Measurements from ENCODE around the gene DGCR6L.
A peak's percentile ranks its signal among the peaks of the same experiment; 100 is the strongest.
"Not testable (repeated sequence)": the region's sequence is repeated elsewhere in the genome, so short reads cannot be mapped to it uniquely, and the experiment has no call there.

The DGCR6L gene

DNA sequence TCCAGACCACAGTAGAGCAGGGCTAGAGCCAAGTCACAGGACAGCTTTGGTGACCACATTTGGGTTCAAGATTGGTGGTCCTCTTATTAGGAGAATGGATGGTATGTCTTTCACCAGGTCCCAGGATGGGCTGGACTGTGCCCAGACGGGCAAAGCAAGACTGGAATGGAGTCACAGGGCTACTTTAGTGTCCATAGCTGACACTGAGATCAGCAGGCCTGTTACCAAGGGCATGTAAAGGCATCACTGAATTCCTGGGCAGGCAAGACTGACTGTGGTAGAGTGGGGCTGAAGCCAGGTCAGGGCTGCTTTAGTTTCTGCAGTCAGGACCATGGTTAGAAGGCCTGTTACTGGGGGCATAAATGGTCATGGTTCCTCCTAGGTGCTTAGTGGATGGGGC, 6.1 kb upstream of the DGCR6L start:
- not testable (repeated sequence) for H3K9ac ChIP-seq (ENCODE audit: low read length in 5 of 5); H3K27me3 ChIP-seq (ENCODE audit: control insufficient read depth in 5 of 5, insufficient read depth in 4 of 5, low read length in 5 of 5); H3K9me3 ChIP-seq (ENCODE audit: control insufficient read depth in 5 of 5, low read length in 5 of 5); H3K4me3 ChIP-seq (ENCODE audit: low read depth in 1 of 5, low read length in 5 of 5); H3K4me1 ChIP-seq (ENCODE audit: control insufficient read depth in 5 of 5, insufficient read depth in 5 of 5, low read length in 5 of 5); H3K36me3 ChIP-seq (ENCODE audit: control insufficient read depth in 5 of 5, insufficient read depth in 5 of 5, low read length in 5 of 5); H3K27ac ChIP-seq (ENCODE audit: low read depth, low read length)

DNA sequence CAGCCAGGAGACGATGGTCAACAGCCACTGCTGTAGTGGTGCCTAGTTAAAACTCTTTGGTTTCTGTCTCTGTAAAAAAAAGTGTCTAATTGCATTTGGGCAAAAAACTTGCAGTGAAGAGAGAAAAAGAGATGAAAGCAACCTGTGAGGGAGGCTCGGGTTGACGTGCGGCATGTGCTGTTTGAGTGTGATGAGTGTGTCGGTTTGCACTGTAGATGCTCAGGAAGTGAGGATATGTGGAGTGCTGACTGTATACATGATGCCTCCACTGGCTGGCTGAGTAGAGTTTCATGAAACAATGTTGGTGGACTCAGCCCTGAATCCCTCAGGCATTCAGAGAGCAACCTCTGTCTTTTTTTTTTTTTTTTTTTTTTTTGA, 4.3 kb upstream of the DGCR6L start:
- Histone ChIP-seq H3K27ac (ENCODE audit: low read depth, low read length) (no peak overlapping the region), H3K27me3 (ENCODE audit: control insufficient read depth in 5 of 5, insufficient read depth in 4 of 5, low read length in 5 of 5) (no peaks in the 10 kb centered on the region), H3K9ac (ENCODE audit: low read length in 5 of 5) (no peak overlapping the region), H3K4me3 (ENCODE audit: low read depth in 1 of 5, low read length in 5 of 5) (no peak overlapping the region), H3K36me3 (ENCODE audit: control insufficient read depth in 5 of 5, insufficient read depth in 5 of 5, low read length in 5 of 5) (no peaks in the 10 kb centered on the region), H3K4me1 (ENCODE audit: control insufficient read depth in 5 of 5, insufficient read depth in 5 of 5, low read length in 5 of 5) (peaks cover 0 to 21% (median 14%) of the 10 kb centered on the region in 5 donors), H3K9me3 (ENCODE audit: control insufficient read depth in 5 of 5, low read length in 5 of 5) (no peaks in the 10 kb centered on the region)

DNA sequence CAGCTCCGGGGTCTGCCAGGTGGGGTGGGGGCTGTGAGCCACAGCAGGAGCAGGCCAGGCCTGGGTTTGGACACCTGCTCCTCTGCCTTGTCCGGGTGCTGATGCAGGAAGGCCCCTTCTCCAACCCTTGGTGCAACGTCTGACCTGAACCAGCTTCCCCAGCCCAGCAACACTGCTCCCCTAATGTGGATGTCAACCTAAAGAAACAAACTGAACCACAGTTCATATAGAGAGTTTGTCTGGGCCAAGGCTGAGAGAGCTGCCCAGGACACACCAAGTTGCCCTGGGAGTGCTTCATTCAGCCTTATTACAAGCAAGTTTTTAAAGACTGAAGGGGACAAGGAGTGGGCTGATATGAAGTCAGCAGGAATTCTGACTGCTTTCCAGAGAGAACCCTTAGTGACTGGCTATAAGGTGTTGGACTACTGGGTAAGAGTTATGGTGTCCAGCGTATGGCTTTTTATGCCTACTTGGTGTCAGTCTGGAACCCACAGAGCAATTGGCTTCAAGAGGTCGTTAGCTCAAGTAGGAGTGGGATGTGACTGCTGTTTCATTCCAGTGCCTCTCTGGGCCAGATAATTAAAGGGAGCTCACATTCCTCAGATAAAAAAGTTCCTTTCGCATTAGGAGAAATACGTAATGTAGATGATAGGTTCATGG, 1.8 kb upstream of the DGCR6L start:
- H3K9ac ChIP-seq (ENCODE audit: low read length in 5 of 5); H3K36me3 ChIP-seq (ENCODE audit: control insufficient read depth in 5 of 5, insufficient read depth in 5 of 5, low read length in 5 of 5); H3K9me3 ChIP-seq (ENCODE audit: control insufficient read depth in 5 of 5, low read length in 5 of 5); H3K27ac ChIP-seq (ENCODE audit: low read depth, low read length); H3K4me3 ChIP-seq (ENCODE audit: low read depth in 1 of 5, low read length in 5 of 5); H3K27me3 ChIP-seq (ENCODE audit: control insufficient read depth in 5 of 5, insufficient read depth in 4 of 5, low read length in 5 of 5): not testable (repeated sequence)
- peaks cover 0 to 37% (median 23%) of the 10 kb centered on the region in 5 donors for H3K4me1 ChIP-seq (ENCODE audit: control insufficient read depth in 5 of 5, insufficient read depth in 5 of 5, low read length in 5 of 5)

- peak overlapping the region in 4 of 5 donors; percentile 85 to 94 (median 92) for H3K9ac ChIP-seq (ENCODE audit: low read length in 5 of 5)
- H3K36me3 ChIP-seq (ENCODE audit: control insufficient read depth in 5 of 5, insufficient read depth in 5 of 5, low read length in 5 of 5); H3K9me3 ChIP-seq (ENCODE audit: control insufficient read depth in 5 of 5, low read length in 5 of 5); H3K27me3 ChIP-seq (ENCODE audit: control insufficient read depth in 5 of 5, insufficient read depth in 4 of 5, low read length in 5 of 5): not testable (repeated sequence)
- peak overlapping the region; percentile 66 to 93 (median 85) for H3K4me3 ChIP-seq (ENCODE audit: low read depth in 1 of 5, low read length in 5 of 5)
- H3K27ac ChIP-seq (ENCODE audit: low read depth, low read length) = peak overlapping the region; percentile 46
- peaks cover 0 to 37% (median 23%) of the 10 kb centered on the region in 5 donors for H3K4me1 ChIP-seq (ENCODE audit: control insufficient read depth in 5 of 5, insufficient read depth in 5 of 5, low read length in 5 of 5)
Observed at GRCh38 chr22:20320659-20321551, 1.0 kb upstream of the DGCR6L start.

DNA sequence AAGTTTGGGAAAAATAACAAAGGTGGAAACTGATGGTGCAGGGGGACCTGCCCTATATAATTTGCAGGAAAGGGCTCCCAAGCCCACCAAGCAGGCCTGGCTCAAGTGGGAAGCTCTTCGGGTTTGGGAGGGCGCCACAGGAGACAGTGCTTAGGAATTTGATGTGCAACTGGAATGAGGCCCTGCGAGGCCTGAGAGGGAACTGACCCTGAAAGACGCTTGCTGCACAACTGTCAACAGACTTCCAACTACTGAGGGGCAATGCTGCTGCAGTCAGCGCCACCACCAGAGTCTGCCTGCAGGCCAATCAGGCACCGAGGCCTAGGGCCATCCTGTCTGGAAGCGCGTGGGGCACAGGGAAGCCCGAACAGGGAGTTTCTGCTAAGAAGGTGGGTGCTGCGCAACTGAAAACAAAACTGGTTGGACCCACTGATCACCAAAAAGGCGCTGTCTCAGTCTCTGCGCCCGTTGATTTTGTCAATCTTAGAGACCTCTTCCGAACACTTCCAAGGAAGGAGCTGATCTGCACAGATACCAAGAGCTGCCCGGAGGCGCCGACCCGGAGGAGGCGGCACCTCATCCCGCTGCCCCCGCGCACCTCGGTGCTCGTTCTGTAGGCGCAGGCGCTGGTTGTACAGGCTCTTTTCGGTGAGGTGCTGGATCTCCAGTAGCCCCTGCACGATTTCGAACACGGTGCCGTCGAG, 667 bp downstream of the DGCR6L start:
- H3K36me3 ChIP-seq (ENCODE audit: control insufficient read depth in 5 of 5, insufficient read depth in 5 of 5, low read length in 5 of 5) = peaks cover 0 to 7% (median 2%) of the 10 kb centered on the region in 5 donors
- H3K9ac ChIP-seq (ENCODE audit: low read length in 5 of 5) = peak overlapping the region in 4 of 5 donors; percentile 71 to 94 (median 88)
- peak overlapping the region; percentile 62 to 93 (median 85) for H3K4me3 ChIP-seq (ENCODE audit: low read depth in 1 of 5, low read length in 5 of 5)
- peaks cover 0 to 37% (median 23%) of the 10 kb centered on the region in 5 donors for H3K4me1 ChIP-seq (ENCODE audit: control insufficient read depth in 5 of 5, insufficient read depth in 5 of 5, low read length in 5 of 5)
- no peaks in the 10 kb centered on the region for H3K9me3 ChIP-seq (ENCODE audit: control insufficient read depth in 5 of 5, low read length in 5 of 5)
- H3K27ac ChIP-seq (ENCODE audit: low read depth, low read length) = peak overlapping the region; percentile 46
- H3K27me3 ChIP-seq (ENCODE audit: control insufficient read depth in 5 of 5, insufficient read depth in 4 of 5, low read length in 5 of 5) = no peaks in the 10 kb centered on the region

- not testable (repeated sequence) for H3K9ac ChIP-seq (ENCODE audit: low read length in 5 of 5); H3K9me3 ChIP-seq (ENCODE audit: control insufficient read depth in 5 of 5, low read length in 5 of 5); H3K4me3 ChIP-seq (ENCODE audit: low read depth in 1 of 5, low read length in 5 of 5); H3K36me3 ChIP-seq (ENCODE audit: control insufficient read depth in 5 of 5, insufficient read depth in 5 of 5, low read length in 5 of 5); H3K27ac ChIP-seq (ENCODE audit: low read depth, low read length); H3K27me3 ChIP-seq (ENCODE audit: control insufficient read depth in 5 of 5, insufficient read depth in 4 of 5, low read length in 5 of 5)
- peaks cover 0 to 37% (median 23%) of the 10 kb centered on the region in 5 donors for H3K4me1 ChIP-seq (ENCODE audit: control insufficient read depth in 5 of 5, insufficient read depth in 5 of 5, low read length in 5 of 5)
Observed at GRCh38 chr22:20318043-20318688, 1.7 kb downstream of the DGCR6L start.

GRCh38 chr22:20317402-20318042, 2.3 kb downstream of the DGCR6L start:
- not testable (repeated sequence) for H3K9ac ChIP-seq (ENCODE audit: low read length in 5 of 5); H3K4me3 ChIP-seq (ENCODE audit: low read depth in 1 of 5, low read length in 5 of 5); H3K9me3 ChIP-seq (ENCODE audit: control insufficient read depth in 5 of 5, low read length in 5 of 5); H3K27me3 ChIP-seq (ENCODE audit: control insufficient read depth in 5 of 5, insufficient read depth in 4 of 5, low read length in 5 of 5); H3K27ac ChIP-seq (ENCODE audit: low read depth, low read length)
- Histone ChIP-seq H3K36me3 (ENCODE audit: control insufficient read depth in 5 of 5, insufficient read depth in 5 of 5, low read length in 5 of 5) (peaks cover 0 to 11% (median 2%) of the 10 kb centered on the region in 5 donors), H3K4me1 (ENCODE audit: control insufficient read depth in 5 of 5, insufficient read depth in 5 of 5, low read length in 5 of 5) (peaks cover 0 to 37% (median 23%) of the 10 kb centered on the region in 5 donors)

DNA sequence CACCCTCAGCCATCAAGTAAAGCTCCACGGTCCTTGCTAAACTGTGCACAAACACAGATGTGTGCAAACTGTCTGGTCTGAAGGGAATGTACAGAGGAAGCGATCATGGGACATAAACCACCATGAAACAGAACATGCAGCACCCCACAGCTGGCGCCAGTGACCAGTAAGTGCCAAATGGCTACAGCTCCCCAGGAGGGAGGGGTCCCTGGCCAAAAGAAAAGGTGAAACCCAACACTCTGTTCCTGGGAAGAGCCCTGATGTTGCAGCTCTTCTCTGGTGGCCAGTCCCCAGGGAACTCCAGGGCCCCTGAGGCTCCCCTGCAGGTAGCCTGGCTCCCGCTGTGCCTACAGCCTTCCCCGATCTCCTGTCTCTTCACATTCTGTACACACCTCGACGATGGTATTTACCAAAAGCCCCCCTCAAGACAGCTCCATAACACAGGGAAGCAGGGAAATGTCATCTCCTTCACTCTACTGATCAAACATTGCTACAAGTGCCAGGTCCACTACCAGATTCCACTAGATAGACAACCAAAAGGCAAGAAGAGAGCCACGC, 2.9 kb downstream of the DGCR6L start:
- Histone ChIP-seq H3K27ac (ENCODE audit: low read depth, low read length) (no peak overlapping the region), H3K9me3 (ENCODE audit: control insufficient read depth in 5 of 5, low read length in 5 of 5) (no peaks in the 10 kb centered on the region), H3K27me3 (ENCODE audit: control insufficient read depth in 5 of 5, insufficient read depth in 4 of 5, low read length in 5 of 5) (no peaks in the 10 kb centered on the region), H3K4me1 (ENCODE audit: control insufficient read depth in 5 of 5, insufficient read depth in 5 of 5, low read length in 5 of 5) (peaks cover 0 to 37% (median 23%) of the 10 kb centered on the region in 5 donors), H3K36me3 (ENCODE audit: control insufficient read depth in 5 of 5, insufficient read depth in 5 of 5, low read length in 5 of 5) (peaks cover 0 to 11% (median 2%) of the 10 kb centered on the region in 5 donors), H3K9ac (ENCODE audit: low read length in 5 of 5) (no peak overlapping the region), H3K4me3 (ENCODE audit: low read depth in 1 of 5, low read length in 5 of 5) (no peak overlapping the region)

DNA sequence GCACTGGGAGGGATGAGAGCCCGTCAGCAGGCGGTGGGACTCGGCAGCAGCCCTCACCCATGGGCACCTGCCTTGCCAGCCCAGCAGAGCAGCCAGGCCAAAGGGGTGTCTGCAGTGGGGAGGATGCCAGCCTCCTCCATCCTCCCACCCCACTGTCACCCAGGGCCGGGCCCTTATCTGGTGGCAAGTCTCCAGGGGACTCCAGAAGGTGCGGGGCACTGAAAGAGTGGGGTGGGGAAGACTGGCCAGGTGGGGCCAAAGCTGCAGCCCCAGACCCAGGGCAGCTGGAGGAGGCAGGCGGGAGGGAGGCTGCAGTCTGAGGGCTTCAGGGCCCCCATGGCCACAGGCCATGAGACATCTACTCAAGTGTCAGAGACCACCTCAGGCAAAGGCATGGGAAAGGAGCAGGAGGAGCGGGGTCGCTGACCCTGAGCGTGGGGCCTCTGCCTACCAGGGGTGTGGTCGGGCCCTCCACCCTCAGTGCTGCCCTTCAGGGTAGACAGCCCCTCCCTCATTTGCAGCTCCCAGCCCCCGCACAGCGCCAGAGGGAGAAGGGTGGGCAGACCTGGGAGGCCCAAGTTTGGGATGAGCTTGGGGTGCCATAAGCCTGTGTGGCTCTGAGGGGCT, 3.5 kb downstream of the DGCR6L start:
- Histone ChIP-seq H3K36me3 (ENCODE audit: control insufficient read depth in 5 of 5, insufficient read depth in 5 of 5, low read length in 5 of 5) (peaks cover 0 to 11% (median 2%) of the 10 kb centered on the region in 5 donors), H3K9ac (ENCODE audit: low read length in 5 of 5) (no peak overlapping the region), H3K27ac (ENCODE audit: low read depth, low read length) (no peak overlapping the region), H3K27me3 (ENCODE audit: control insufficient read depth in 5 of 5, insufficient read depth in 4 of 5, low read length in 5 of 5) (no peaks in the 10 kb centered on the region), H3K4me1 (ENCODE audit: control insufficient read depth in 5 of 5, insufficient read depth in 5 of 5, low read length in 5 of 5) (peaks cover 0 to 35% (median 21%) of the 10 kb centered on the region in 5 donors), H3K9me3 (ENCODE audit: control insufficient read depth in 5 of 5, low read length in 5 of 5) (no peaks in the 10 kb centered on the region), H3K4me3 (ENCODE audit: low read depth in 1 of 5, low read length in 5 of 5) (no peak overlapping the region)
